DND-41 (cell line): ENCODE results near the gene HOXC10.

ENCODE experiments used
- ATAC-seq: fragments of 200-7000 bp; cut with Tn5 transposase; 3 replicates; pipeline ENCODE4 v1.9.1; 2021; ENCODE audit warnings: low read depth; ENCODE audit not compliant: insufficient read depth
- DNase-seq: peaks from one replicate; pipeline ENCODE4 v3.0.0-alpha.2; 2020
- H2AFZ ChIP-seq: 2 replicates; pipeline ENCODE4 v1.6.0; 2012; ENCODE audit warnings: low read depth, low read length
- H3K27ac ChIP-seq: 2 replicates; pipeline ENCODE4 v1.5.1; 2012; ENCODE audit warnings: low read length, inconsistent platforms
- H3K27me3 ChIP-seq: fragments of 200-600 bp; sonication (generic); 2 replicates; pipeline ENCODE4 v1.6.0; 2012; ENCODE audit warnings: low read length, mild to moderate bottlenecking, inconsistent platforms; ENCODE audit not compliant: insufficient read depth, poor library complexity
- H3K36me3 ChIP-seq: 2 replicates; pipeline ENCODE4 v1.5.1; 2012; ENCODE audit warnings: low read length, inconsistent platforms; ENCODE audit not compliant: insufficient read depth
- H3K4me1 ChIP-seq: 2 replicates; pipeline ENCODE4 v1.5.1; 2012; ENCODE audit warnings: mild to moderate bottlenecking, low read length; ENCODE audit not compliant: insufficient read depth
- H3K4me2 ChIP-seq: 2 replicates; pipeline ENCODE4 v1.6.0; 2012; ENCODE audit warnings: mild to moderate bottlenecking, moderate library complexity, low read length, inconsistent platforms; ENCODE audit not compliant: insufficient read depth
- H3K4me3 ChIP-seq, 2 experiments: fragments of 200-600 bp in 1 of 2; shearing (Covaris generic) in 1 of 2; 2 replicates each; pipeline ENCODE4 v1.5.1; 2012 to 2016; ENCODE audit warnings: inconsistent platforms in 2 of 2, low read length in 2 of 2, mild to moderate bottlenecking in 2 of 2, low read depth in 1 of 2, moderate library complexity in 1 of 2
- H3K79me2 ChIP-seq: 2 replicates; pipeline ENCODE4 v1.6.0; 2012; ENCODE audit warnings: low read length, inconsistent platforms; ENCODE audit not compliant: insufficient read depth
- H3K9ac ChIP-seq: 2 replicates; pipeline ENCODE4 v1.6.0; 2012; ENCODE audit warnings: low read depth, mild to moderate bottlenecking, inconsistent platforms, low read length, moderate library complexity
- H3K9me3 ChIP-seq: 2 replicates; pipeline ENCODE4 v1.5.1; 2012; ENCODE audit warnings: low read length, moderate library complexity, mild to moderate bottlenecking, inconsistent platforms; ENCODE audit not compliant: insufficient read depth, severe bottlenecking
- H4K20me1 ChIP-seq: 2 replicates; pipeline ENCODE4 v1.6.0; 2012; ENCODE audit warnings: low read length; ENCODE audit not compliant: insufficient read depth
- EZH2 ChIP-seq: IDR thresholded peaks from 3 replicates; pipeline ENCODE4 v1.6.1; 2012; ENCODE audit warnings: borderline replicate concordance, low read depth, mild to moderate bottlenecking, moderate library complexity, low read length, inconsistent platforms; ENCODE audit not compliant: severe bottlenecking
- TF ChIP-seq, protein P1 (sequence below): IDR thresholded peaks from 2 replicates; pipeline ENCODE4 v1.5.1; 2012; ENCODE audit warnings: borderline replicate concordance, low read length, moderate library complexity, mild to moderate bottlenecking; ENCODE audit not compliant: poor library complexity, severe bottlenecking; ENCODE audit errors: extremely low read depth

The HOXC10 gene

DNA sequence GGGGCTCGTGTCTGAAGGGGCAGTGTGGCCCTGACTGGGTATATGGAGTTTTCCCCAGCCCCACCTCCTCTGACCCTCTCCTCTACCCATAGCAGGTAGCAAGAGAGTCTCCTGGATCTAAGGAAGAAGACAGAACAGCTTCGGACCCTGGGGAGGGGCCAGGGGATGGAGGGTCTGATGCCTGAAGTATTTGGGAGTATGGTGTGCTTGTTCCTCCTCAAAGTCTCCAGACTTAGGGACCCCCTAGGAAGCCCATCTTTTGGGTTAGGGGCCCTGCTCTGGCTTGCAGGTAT is 23.3 kb downstream of the HOXC10 start:
- H3K9me3 ChIP-seq = no peaks in the 10 kb centered on the region
- ATAC-seq = no peak
- no peak overlapping the region for H3K4me3 ChIP-seq
- peaks cover 8% of the 10 kb centered on the region for H3K4me1 ChIP-seq
- no peak overlapping the region for H3K27ac ChIP-seq
- no peak for TF ChIP-seq EZH2
- TF ChIP-seq, protein P1, sequence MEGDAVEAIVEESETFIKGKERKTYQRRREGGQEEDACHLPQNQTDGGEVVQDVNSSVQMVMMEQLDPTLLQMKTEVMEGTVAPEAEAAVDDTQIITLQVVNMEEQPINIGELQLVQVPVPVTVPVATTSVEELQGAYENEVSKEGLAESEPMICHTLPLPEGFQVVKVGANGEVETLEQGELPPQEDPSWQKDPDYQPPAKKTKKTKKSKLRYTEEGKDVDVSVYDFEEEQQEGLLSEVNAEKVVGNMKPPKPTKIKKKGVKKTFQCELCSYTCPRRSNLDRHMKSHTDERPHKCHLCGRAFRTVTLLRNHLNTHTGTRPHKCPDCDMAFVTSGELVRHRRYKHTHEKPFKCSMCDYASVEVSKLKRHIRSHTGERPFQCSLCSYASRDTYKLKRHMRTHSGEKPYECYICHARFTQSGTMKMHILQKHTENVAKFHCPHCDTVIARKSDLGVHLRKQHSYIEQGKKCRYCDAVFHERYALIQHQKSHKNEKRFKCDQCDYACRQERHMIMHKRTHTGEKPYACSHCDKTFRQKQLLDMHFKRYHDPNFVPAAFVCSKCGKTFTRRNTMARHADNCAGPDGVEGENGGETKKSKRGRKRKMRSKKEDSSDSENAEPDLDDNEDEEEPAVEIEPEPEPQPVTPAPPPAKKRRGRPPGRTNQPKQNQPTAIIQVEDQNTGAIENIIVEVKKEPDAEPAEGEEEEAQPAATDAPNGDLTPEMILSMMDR = no peak
- no peak overlapping the region for H2AFZ ChIP-seq
- no peaks in the 10 kb centered on the region for H3K36me3 ChIP-seq
- peaks cover 82% of the 10 kb centered on the region for H3K27me3 ChIP-seq
- no peak overlapping the region for H3K9ac ChIP-seq
- H3K4me2 ChIP-seq = no peak overlapping the region
- H4K20me1 ChIP-seq = no peaks in the 10 kb centered on the region
- no peak for DNase-seq
- H3K79me2 ChIP-seq = no peaks in the 10 kb centered on the region

DNA sequence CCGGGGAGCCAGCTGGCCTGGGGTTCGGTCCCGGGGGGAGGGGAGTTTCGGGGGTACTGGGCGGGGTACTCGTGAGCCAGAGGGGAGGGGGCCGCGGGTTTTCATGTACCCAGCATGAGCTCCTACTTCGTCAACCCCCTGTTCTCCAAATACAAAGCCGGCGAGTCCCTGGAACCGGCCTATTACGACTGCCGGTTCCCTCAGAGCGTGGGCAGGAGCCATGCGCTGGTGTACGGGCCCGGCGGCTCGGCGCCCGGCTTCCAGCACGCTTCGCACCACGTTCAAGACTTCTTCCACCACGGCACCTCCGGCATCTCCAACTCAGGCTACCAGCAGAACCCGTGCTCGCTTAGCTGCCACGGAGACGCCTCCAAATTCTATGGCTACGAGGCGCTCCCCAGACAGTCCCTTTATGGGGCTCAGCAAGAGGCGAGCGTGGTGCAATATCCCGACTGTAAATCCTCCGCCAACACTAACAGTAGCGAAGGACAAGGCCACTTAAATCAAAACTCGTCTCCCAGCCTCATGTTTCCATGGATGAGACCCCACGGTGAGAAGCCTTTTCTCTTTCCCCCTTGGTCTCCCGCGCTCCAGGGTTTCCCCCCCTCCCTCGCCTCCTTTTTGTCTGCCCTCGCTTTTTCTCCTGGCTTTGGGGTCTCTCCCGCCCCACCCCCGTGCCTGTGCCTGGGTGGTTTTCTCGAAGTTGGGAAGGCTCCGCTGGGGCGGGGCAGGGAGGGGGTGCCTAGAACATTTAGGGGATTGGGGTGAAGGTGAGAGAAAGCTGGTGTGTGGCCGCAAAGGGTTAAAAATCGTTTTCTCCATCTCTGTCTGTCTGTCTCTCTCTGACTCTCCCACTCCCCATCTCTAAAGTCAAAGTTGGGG is 24.5 kb downstream of the HOXC10 start:
- Histone ChIP-seq H2AFZ (no peak overlapping the region), H3K36me3 (no peaks in the 10 kb centered on the region), H3K27me3 (peaks cover 81% of the 10 kb centered on the region), H3K79me2 (no peaks in the 10 kb centered on the region), H3K4me3 (no peak overlapping the region), H3K9me3 (no peaks in the 10 kb centered on the region), H3K4me2 (no peak overlapping the region), H3K27ac (no peak overlapping the region), H4K20me1 (no peaks in the 10 kb centered on the region), H3K9ac (no peak overlapping the region), H3K4me1 (peaks cover 8% of the 10 kb centered on the region)
- DNase-seq (no peak), ATAC-seq (no peak)
- no peak for TF ChIP-seq EZH2
- TF ChIP-seq, protein P1 = no peak

GRCh38 chr12:54010053-54010971 is 25.4 kb downstream of the HOXC10 start:
- Histone ChIP-seq H2AFZ (no peak overlapping the region), H3K79me2 (no peaks in the 10 kb centered on the region), H3K4me3 (no peak overlapping the region), H3K4me1 (peaks cover 8% of the 10 kb centered on the region), H4K20me1 (no peaks in the 10 kb centered on the region), H3K9me3 (no peaks in the 10 kb centered on the region), H3K27ac (no peak overlapping the region), H3K36me3 (no peaks in the 10 kb centered on the region), H3K27me3 (peaks cover 80% of the 10 kb centered on the region), H3K9ac (no peak overlapping the region), H3K4me2 (no peak overlapping the region)
- ATAC-seq = no peak
- no peak for TF ChIP-seq EZH2
- TF ChIP-seq, protein P1 = no peak
- no peak for DNase-seq
